Sigmoid colon (tissue), 4 donors: ENCODE measurements around the gene GOLGA7B.

Experiments used
- EP300 ChIP-seq, 4 donors: sonication (generic); formaldehyde crosslinking; IDR thresholded peaks; one replicate each; pipeline ENCODE4 v1.6.1; 2017; ENCODE audit warnings: antibody characterized with exemption in 4 of 4
- POLR2A ChIP-seq, 2 donors: fragments of 450-650 bp; IDR thresholded peaks; one replicate each; pipeline ENCODE4 v1.6.1; 2016; ENCODE audit warnings: antibody characterized with exemption in 2 of 2, mild to moderate bottlenecking in 2 of 2, moderate library complexity in 2 of 2
- POLR2AphosphoS5 ChIP-seq, 4 donors: sonication (generic); formaldehyde crosslinking; IDR thresholded peaks; one replicate each; pipeline ENCODE4 v1.6.1; 2017; ENCODE audit warnings: antibody characterized with exemption in 4 of 4
- TF ChIP-seq, protein P1 (sequence below), 4 experiments: fragments of 450-650 bp in 3 of 4; fragments of 200-600 bp in 1 of 4; IDR thresholded peaks; one replicate each; pipeline ENCODE4 v1.5.1; 2016 to 2019; ENCODE audit warnings: antibody characterized with exemption in 4 of 4, mild to moderate bottlenecking in 3 of 4, moderate library complexity in 2 of 4

DNA sequence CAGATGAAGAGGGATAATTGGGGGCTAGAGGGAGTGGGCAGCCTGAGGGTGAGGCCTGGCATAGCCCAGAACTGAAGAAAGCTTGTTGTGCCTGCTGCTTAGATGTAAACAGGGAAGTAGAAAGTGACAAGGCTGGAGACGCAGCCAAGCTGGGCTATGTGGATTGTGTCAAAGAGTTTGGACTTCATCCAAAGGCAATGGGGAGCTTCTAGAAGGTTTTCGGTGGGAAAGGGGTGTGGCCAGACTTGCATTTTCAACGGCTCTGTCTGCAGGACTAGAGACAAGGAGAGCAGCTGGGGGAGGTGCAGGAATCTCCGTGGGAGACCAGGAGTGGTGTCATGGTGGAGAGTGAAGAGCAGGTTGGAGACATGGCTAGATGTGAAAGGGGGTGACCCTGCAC is 48.8 kb downstream of the GOLGA7B start:
- TF ChIP-seq, protein P1, sequence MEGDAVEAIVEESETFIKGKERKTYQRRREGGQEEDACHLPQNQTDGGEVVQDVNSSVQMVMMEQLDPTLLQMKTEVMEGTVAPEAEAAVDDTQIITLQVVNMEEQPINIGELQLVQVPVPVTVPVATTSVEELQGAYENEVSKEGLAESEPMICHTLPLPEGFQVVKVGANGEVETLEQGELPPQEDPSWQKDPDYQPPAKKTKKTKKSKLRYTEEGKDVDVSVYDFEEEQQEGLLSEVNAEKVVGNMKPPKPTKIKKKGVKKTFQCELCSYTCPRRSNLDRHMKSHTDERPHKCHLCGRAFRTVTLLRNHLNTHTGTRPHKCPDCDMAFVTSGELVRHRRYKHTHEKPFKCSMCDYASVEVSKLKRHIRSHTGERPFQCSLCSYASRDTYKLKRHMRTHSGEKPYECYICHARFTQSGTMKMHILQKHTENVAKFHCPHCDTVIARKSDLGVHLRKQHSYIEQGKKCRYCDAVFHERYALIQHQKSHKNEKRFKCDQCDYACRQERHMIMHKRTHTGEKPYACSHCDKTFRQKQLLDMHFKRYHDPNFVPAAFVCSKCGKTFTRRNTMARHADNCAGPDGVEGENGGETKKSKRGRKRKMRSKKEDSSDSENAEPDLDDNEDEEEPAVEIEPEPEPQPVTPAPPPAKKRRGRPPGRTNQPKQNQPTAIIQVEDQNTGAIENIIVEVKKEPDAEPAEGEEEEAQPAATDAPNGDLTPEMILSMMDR (IDR thresholded peaks at IDR 0.05), result no peak
- TF ChIP-seq POLR2AphosphoS5 (IDR thresholded peaks at IDR 0.05) (no peak), POLR2A (IDR thresholded peaks at IDR 0.05) (no peak), EP300 (IDR thresholded peaks at IDR 0.05) (no peak)
